Germinal center (tissue), 1 donor: ENCODE data around the gene CXCL17.

ENCODE experiments used
- DNase-seq: peaks from one replicate; pipeline ENCODE4 v3.0.0; 2012; ENCODE audit warnings: mixed read lengths, low spot score

Gene CXCL17

DNA sequence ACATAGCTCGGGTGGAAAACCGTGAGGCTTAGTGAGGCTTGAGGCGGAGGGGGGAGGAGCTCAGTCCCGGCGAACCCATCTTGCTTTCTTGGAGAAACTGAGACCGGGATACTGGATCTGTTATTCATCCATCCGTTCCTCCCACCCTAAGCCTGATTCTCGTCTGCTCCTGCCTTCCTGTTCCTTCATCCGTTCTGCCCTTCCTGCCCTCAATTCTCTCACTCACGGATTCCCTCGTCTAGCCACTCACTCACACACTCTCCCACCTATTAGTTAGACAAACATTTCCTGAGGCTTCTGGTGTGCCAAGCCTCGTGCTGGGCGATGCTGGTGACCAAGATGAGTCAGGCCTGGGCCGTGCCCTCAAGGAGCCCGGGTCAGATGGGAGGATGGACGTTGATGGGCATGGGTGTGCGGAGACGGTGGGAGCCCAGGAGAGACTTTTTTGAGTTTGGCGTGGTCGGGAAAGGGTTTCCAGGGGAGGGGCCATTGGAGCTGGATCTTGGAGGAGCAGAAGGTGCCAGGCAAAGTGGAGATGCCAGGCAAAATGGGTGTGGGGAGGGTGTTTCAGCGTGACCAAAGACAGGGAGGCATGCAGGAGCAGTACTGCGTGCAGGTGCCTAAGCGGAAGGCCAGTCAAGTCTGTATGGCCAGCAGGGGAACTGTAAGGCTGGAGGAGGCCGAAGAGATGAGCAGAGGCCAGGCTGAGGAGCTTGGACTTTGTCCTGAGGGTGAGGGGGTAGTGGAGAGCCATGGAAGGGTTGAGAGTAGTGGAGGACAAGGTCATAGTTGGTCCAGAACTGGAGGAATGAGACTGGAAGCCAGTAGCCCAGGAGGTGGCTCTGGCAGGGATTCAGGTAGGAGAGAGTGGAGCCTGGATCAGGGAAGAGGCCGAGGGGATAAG is 45.2 kb downstream of the CXCL17 start:
- no peak for DNase-seq

DNA sequence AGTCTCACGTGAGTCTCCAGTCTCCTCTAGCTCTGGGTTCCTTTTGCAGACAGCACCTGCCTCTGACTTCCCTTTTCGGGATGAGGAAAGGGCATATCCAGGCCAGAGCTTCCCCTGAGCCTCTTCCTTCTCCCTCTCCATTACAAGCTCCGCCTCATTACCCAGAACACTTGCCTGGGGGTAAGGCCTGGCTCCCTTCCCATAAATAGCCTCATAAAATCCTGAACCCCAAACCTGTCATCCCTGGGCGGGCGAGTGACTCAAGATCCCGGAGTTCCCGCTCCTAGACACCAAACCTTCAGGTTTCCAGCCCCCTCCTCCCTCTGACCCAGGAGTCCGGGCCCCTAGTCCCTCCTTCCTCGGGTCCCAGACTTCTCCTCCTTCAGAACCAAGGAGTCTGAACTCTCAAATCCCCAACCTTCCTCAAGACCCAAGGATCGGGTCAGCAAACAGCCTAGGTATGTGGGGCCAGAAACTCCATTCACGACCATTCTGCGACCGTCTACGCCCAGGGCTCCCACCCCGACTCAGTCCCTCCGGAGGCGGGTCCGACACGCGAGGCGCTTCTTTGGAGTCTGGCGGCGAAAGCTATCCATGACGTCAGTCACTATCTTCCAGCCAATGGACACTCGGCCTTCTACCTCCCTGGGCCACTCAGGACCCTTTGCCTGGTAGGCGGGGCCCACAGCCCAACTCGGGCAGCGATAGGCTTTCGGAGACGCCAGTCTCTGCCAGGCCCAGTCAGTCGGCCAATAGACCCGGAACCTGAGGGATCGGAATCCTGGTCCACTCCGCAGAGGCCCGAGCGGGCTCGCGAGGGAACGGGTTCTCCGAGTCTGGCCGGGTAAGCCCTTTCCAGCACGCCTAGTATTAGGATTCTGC is 46.1 kb downstream of the CXCL17 start:
- DNase-seq, result peak; percentile 100

DNA sequence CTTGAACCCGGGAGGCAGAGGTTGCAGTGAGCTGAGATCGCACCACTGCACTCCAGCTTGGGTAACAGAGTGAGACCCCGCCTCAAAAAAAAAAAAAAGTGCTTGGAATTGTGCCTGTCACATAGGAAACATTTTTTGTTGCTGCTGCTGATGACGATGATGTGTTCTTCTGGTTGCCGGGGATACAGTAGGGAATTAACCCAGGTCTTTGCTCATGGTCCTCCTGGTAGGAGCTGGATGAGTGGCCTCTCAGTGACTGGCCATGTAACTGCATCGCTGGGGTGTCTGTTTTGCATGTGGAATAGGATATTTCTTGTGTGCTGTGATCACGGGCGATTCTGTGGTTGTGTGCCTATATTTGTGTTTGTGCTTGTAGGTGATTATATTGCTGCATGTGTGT is 48.0 kb downstream of the CXCL17 start:
- no peak for DNase-seq

DNA sequence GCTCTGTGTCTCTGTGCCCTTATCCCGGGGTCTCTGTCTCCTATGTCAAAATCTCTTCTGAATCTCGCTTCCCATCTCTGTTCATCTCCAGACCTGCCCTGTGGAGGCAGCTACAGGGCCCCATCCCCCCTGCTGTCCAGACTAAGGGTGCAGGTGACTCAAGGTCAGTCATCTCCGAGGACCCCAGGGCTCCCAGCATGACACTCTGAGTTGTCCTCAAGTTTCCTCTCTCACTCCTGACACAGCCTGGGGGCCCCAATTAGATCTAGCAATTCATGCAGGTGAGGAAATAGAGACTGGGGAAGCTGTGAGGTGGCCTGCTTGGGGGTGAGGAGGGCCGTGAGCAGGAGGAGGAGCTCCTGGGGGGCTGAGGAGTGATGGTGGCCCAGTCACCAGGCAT is 50.6 kb downstream of the CXCL17 start:
- DNase-seq, result no peak

DNA sequence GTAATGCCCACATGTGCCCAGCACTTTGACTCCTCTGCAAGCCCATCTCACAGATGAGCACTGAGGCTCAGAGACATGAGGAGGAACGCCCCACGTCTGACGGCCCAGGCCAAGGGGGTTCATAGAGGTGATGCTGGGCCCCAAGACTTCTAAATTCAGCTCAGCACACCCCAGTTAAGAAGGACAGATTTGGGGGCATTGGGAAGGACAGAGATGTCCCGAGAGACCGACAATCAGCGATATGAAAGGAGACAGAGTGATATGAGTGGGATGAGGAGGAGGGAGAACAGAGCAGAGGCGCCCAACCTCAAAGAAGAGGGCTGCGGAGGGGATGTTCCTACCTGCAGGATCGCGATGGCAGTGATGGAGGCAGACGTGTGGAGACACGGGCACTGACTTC is 52.8 kb downstream of the CXCL17 start, which contains the start of gene CNFN:
Gene CNFN (minus strand): TSS at position 399 of the 400 bp plus-strand sequence. CDS start 1,260 bp downstream, outside the sequence.
- no peak for DNase-seq

DNA sequence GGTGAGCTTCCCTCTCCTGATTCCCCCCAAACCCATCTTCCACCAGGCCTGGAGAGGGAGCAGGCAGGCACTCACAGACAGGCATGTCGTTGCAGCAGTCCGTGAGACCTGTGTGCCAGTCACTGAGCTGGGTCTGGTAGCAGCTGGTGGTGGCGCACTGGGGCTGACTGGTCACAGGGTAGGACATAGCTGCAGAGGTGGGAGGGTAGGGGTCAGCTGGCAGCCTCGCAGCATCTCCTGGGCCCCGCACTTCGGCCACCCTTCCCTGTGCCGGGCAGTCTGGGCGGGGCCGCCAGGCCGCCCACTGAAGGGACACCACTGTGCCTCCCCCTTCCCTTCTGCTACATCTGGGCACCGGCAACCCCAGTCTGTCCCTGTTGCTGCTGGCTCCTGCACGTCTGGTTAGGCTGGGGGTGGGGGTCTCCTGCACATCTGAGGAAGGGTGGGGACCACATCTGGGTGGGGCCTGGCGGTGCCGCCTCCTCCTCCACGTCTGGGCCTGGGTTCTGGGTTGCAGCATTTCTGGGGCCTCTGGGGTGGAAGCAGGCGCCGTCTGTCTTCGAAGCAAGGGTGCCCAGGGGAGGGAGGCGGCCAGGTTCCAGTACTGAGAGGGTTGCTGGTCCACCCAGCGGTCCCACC is 53.8 kb downstream of the CXCL17 start:
- no peak for DNase-seq

- peak; percentile 88 for DNase-seq
These were observed 55.6 kb downstream of the CXCL17 start for GRCh38 chr19:42386974-42387707.

- DNase-seq, result no peak
These were observed 62.6 kb downstream of the CXCL17 start for GRCh38 chr19:42380155-42380554.
